Parathyroid adenoma (tissue), 2 donors: ENCODE measurements around the gene GSE1.

Source experiments
- H2AFZ ChIP-seq: fragments of 300-600 bp; sonication (generic); one replicate; pipeline ENCODE4 v1.7.0; 2017; ENCODE audit warnings: antibody characterized with exemption, mild to moderate bottlenecking
- H3K27ac ChIP-seq: fragments of 300-600 bp; sonication (generic); one replicate; pipeline ENCODE4 v1.7.0; 2017
- H3K27me3 ChIP-seq: fragments of 300-600 bp; sonication (generic); one replicate; pipeline ENCODE4 v1.7.0; 2017; ENCODE audit warnings: low read length; ENCODE audit not compliant: control insufficient read depth, insufficient read depth
- H3K36me3 ChIP-seq: fragments of 300-600 bp; sonication (generic); one replicate; pipeline ENCODE4 v1.7.0; 2017; ENCODE audit warnings: low read length; ENCODE audit not compliant: control insufficient read depth, insufficient read depth
- H3K4me1 ChIP-seq: fragments of 300-600 bp; sonication (generic); one replicate; pipeline ENCODE4 v1.7.0; 2017; ENCODE audit warnings: control low read depth
- H3K4me2 ChIP-seq: fragments of 300-600 bp; sonication (generic); one replicate; pipeline ENCODE4 v1.7.0; 2017; ENCODE audit warnings: low read length
- H3K4me3 ChIP-seq: fragments of 300-600 bp; sonication (generic); one replicate; pipeline ENCODE4 v1.7.0; 2017; ENCODE audit warnings: low read depth, low read length
- H3K79me2 ChIP-seq: fragments of 300-600 bp; sonication (generic); one replicate; pipeline ENCODE4 v1.7.0; 2017; ENCODE audit warnings: control low read depth
- H3K9ac ChIP-seq: fragments of 300-600 bp; sonication (generic); one replicate; pipeline ENCODE4 v1.7.0; 2017; ENCODE audit warnings: mild to moderate bottlenecking
- H3K9me3 ChIP-seq: fragments of 300-600 bp; sonication (generic); one replicate; pipeline ENCODE4 v1.7.0; 2017; ENCODE audit warnings: low read length; ENCODE audit not compliant: control insufficient read depth
- CTCF ChIP-seq: fragments of 300-600 bp; sonication (generic); IDR thresholded peaks from one replicate; pipeline ENCODE4 v1.7.0; 2017; ENCODE audit warnings: antibody characterized with exemption, mild to moderate bottlenecking
- donor health status: primary hyperparathyroidism.

The GSE1 gene

GRCh38 chr16:85614338-85615013, 1.4 kb downstream of the GSE1 start:
- H3K27me3 ChIP-seq = no peaks in the 10 kb centered on the region
- H3K4me1 ChIP-seq = peaks cover 36% of the 10 kb centered on the region
- peaks cover 57% of the 10 kb centered on the region for H3K79me2 ChIP-seq
- no peaks in the 10 kb centered on the region for H3K36me3 ChIP-seq
- no peaks in the 10 kb centered on the region for H3K9me3 ChIP-seq
- H3K4me2 ChIP-seq = peak overlapping the region; percentile 96
- H2AFZ ChIP-seq = no peak overlapping the region
- H3K9ac ChIP-seq = no peak overlapping the region
- peak overlapping the region; percentile 67 for H3K4me3 ChIP-seq
- H3K27ac ChIP-seq = no peak overlapping the region
- TF ChIP-seq CTCF = no peak

DNA sequence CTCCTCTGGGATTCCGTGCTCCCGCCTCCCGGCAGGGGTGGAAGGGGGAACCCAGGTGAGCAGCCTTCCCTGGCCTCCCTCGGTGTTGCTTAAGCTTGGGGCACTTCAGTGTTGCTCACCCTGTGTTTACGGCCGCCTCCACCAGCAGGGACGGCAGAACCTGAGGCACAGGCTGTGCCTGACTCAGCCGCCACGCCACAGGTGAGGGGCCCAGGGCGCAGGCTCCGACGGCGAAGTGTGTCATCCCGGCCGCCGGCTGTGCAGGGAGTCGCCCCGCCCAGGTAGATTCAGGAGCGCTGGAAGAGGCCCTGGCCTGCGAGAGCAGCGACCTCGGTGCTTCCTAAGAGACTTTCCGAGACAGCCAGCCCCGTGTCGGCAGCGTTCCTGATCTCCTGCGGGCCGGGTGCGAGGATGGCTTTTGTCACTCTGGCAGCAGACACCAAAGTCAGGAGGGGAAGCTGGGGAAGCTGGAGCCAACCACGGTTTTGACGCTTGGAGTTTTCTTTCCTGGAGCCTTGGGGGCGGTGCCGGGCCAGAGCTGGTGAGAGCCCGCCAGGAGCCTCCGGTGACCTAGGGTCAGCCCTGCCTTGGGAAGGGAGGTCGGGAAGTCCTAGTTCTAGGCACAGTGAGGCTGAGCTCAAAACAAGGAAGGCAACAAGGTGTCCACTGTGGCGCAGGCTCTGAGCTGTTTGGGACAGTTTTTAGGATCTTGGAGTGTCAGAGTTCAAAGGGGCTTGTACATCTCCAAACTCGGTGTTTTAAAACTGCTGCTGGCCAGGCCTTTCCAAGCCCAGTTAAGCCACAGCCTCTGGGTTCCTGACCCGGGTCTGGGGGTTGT, 2.1 kb downstream of the GSE1 start:
- peaks cover 30% of the 10 kb centered on the region for H3K4me1 ChIP-seq
- no peaks in the 10 kb centered on the region for H3K36me3 ChIP-seq
- TF ChIP-seq CTCF = no peak
- peaks cover 62% of the 10 kb centered on the region for H3K79me2 ChIP-seq
- H3K9ac ChIP-seq = no peak overlapping the region
- H3K9me3 ChIP-seq = no peaks in the 10 kb centered on the region
- H3K4me2 ChIP-seq = peak overlapping the region; percentile 96
- H3K27me3 ChIP-seq = no peaks in the 10 kb centered on the region
- H3K27ac ChIP-seq = peak overlapping the region; percentile 6
- H2AFZ ChIP-seq = no peak overlapping the region
- peak overlapping the region; percentile 13 for H3K4me3 ChIP-seq

DNA sequence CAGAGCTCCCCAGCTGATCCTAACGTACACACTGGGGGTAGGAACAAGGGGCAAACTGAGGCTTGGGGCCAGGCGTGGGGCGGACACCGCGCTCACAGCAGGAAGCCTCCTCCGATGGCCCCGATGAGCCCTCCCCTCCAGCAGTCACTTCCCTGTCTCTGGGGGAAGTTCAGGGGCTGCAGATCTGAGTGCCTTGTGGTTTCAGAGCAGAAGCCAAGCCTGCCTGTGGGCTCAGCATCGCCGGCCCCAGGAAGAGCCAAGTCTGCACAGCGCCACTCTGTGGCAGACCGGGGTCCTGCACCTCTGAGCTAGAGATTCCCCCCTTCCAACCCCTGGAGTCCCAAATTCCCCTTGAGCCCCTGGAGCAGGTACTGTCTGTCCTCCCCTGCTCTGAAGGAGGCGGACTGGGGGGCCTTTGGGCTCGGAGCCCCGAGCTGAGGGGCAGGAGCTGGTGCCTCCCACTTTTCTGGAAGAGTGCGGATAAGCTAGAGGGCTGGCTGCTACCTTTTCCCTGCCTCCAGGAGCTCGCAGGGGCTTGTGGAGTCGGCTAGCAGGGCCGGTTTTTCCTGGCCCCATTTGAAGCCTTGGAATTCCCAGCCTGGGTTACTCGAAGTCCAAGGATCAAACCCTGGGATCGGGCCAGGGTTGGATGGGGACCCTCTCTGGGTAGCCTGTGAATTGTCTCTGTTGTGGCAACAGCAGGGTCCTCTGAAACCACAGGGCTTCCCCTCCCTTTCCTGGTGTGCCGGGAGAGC, 2.9 kb downstream of the GSE1 start:
- Histone ChIP-seq H3K4me3 (peak overlapping the region; percentile 13), H3K36me3 (no peaks in the 10 kb centered on the region), H3K4me1 (peaks cover 26% of the 10 kb centered on the region), H2AFZ (no peak overlapping the region), H3K79me2 (peaks cover 70% of the 10 kb centered on the region), H3K27me3 (no peaks in the 10 kb centered on the region), H3K27ac (peak overlapping the region; percentile 6), H3K9me3 (no peaks in the 10 kb centered on the region), H3K9ac (no peak overlapping the region), H3K4me2 (peak overlapping the region; percentile 96)
- peak; percentile 47 for TF ChIP-seq CTCF

DNA sequence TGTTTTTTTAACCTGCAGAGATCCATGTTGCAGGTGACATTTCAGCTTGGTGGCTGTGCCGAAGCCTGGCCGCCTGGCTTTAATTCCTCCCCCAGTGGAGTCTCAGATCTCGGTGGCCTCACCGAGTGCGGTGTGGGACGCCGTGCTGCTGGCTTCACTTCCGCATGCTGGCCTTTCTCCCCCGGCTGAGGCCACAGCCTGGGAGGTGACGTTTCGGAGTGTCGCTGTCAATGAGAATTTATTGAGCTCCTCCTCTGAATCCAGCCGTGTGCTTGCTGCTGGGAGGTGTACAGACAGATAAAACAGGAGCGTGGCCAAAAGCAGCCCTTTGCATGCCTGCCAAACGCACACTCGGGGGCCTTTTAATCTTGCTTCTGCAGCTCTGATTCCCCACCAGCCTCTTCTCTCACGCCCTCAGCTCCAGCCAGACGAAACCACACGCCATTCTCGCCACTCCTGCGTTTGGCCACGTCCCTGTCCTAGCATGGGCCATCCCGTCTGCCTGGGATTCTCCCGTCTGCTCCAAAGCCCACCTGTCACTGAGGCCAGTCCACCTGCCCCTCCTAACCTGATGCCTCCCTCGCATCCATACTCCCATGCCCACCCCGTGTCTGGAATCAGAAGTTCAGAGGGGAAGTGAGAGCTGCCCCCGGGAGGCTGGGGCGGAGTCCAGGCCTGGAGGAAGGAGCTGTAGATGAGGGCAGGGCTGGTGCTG, 3.6 kb downstream of the GSE1 start:
- Histone ChIP-seq H3K27ac (no peak overlapping the region), H3K9me3 (no peaks in the 10 kb centered on the region), H3K4me1 (peaks cover 26% of the 10 kb centered on the region), H3K4me3 (no peak overlapping the region), H3K27me3 (no peaks in the 10 kb centered on the region), H3K36me3 (no peaks in the 10 kb centered on the region), H2AFZ (no peak overlapping the region), H3K79me2 (peaks cover 77% of the 10 kb centered on the region), H3K9ac (no peak overlapping the region), H3K4me2 (no peak overlapping the region)
- TF ChIP-seq CTCF = no peak
